ENCODE data around the gene SCUBE2. TPM values are rescaled to one million over a fixed set of nuclear protein-coding genes. Genes with fewer than 3 reads are reported as not detected.

The SCUBE2 gene
- total RNA-seq, 1 experiment from 2014 or later = 1.9 TPM

- no peak for ATAC-seq
- no peak overlapping the region for H3K4me3 Mint-ChIP-seq
- ChIA-PET POLR2A (no interaction called here), CTCF (interaction anchor here (3.2 kb wide), 1 partner anchor 117 kb away, joined by 15 read pairs; no protein-coding TSS in a partner anchor)
- H3K27me3 Mint-ChIP-seq (ENCODE audit: low read depth) = no peaks in the 10 kb centered on the region
- no peaks in the 10 kb centered on the region for H3K36me3 Mint-ChIP-seq
- no peak overlapping the region for H3K27ac Mint-ChIP-seq
- no peak for DNase-seq (ENCODE audit: low spot score)
- TF ChIP-seq NR3C1 (CRISPR knock-in tag; conservative IDR thresholded peaks at IDR 0.05; ENCODE audit: low read depth) (no peak), KAT7 (CRISPR knock-in tag; IDR thresholded peaks at IDR 0.05; ENCODE audit: borderline replicate concordance) (no peak), EMX1 (CRISPR knock-in tag; IDR thresholded peaks at IDR 0.05) (no peak)
- peaks cover 8% of the 10 kb centered on the region for H3K4me1 Mint-ChIP-seq
- no peaks in the 10 kb centered on the region for H3K9me3 Mint-ChIP-seq
These were observed 70.5 kb downstream of the SCUBE2 start for GRCh38 chr11:9020916-9021315.

GRCh38 chr11:9019861-9020260 lies 71.5 kb downstream of the SCUBE2 start:
- ATAC-seq = no peak
- H3K4me1 Mint-ChIP-seq = peaks cover 12% of the 10 kb centered on the region
- no peaks in the 10 kb centered on the region for H3K9me3 Mint-ChIP-seq

GRCh38 chr11:9017773-9018172 lies 73.6 kb downstream of the SCUBE2 start:
- no peak overlapping the region for H3K27ac Mint-ChIP-seq
- H3K36me3 Mint-ChIP-seq = peaks cover 2% of the 10 kb centered on the region
- no peak overlapping the region for H3K4me3 Mint-ChIP-seq
- ChIA-PET CTCF (interaction anchor here (1.2 to 5.8 kb wide), 5 partner anchors 12 to 120 kb away, joined by 5 to 88 read pairs (median 23); no protein-coding TSS in a partner anchor), POLR2A (no interaction called here)
- TF ChIP-seq NR2C2 (CRISPR knock-in tag; IDR thresholded peaks at IDR 0.05) = no peak
- ATAC-seq = no peak
- no peaks in the 10 kb centered on the region; the same call in 1 of the 2 replicates for H3K27me3 Mint-ChIP-seq (ENCODE audit: low read depth)
- no peak for DNase-seq (ENCODE audit: low spot score)
- peaks cover 5% of the 10 kb centered on the region for H3K9me3 Mint-ChIP-seq
- H3K4me1 Mint-ChIP-seq = peaks cover 9% of the 10 kb centered on the region

More at GRCh38 chr11:9019861-9020260, 71.5 kb downstream of the SCUBE2 start:
- no peaks in the 10 kb centered on the region for H3K36me3 Mint-ChIP-seq
- TF ChIP-seq PRRX2 (CRISPR knock-in tag; IDR thresholded peaks at IDR 0.05) = no peak
- H3K27ac Mint-ChIP-seq = no peak overlapping the region
- DNase-seq (ENCODE audit: low spot score) = no peak
- POLR2A ChIA-PET = no interaction called here
- no peaks in the 10 kb centered on the region for H3K27me3 Mint-ChIP-seq (ENCODE audit: low read depth)
- CTCF ChIA-PET = interaction anchor here (3.2 kb wide), 1 partner anchor 118 kb away, joined by 15 read pairs; no protein-coding TSS in a partner anchor
- H3K4me3 Mint-ChIP-seq = no peak overlapping the region

- POLR2A ChIA-PET = no interaction called here
- peaks cover 4% of the 10 kb centered on the region for H3K36me3 Mint-ChIP-seq
- DNase-seq (ENCODE audit: low spot score) (no peak), ATAC-seq (no peak)
- no peak overlapping the region for H3K27ac Mint-ChIP-seq
- no peak overlapping the region for H3K4me3 Mint-ChIP-seq
- H3K27me3 Mint-ChIP-seq (ENCODE audit: low read depth) = no peaks in the 10 kb centered on the region; the same call in 1 of the 2 replicates
- CTCF ChIA-PET = interaction anchor here (0.7 to 5.8 kb wide), 12 partner anchors 13 to 121 kb away, joined by 3 to 88 read pairs (median 12); partner anchors contain the start of gene TMEM9B
- H3K4me1 Mint-ChIP-seq = peaks cover 4% of the 10 kb centered on the region
- peaks cover 7% of the 10 kb centered on the region for H3K9me3 Mint-ChIP-seq
- TF ChIP-seq E2F4 (CRISPR knock-in tag; IDR thresholded peaks at IDR 0.05; ENCODE audit: borderline replicate concordance, low read depth) (no peak), ARID4B (CRISPR knock-in tag; IDR thresholded peaks at IDR 0.05; ENCODE audit: borderline replicate concordance) (no peak), ZNF219 (CRISPR knock-in tag; IDR thresholded peaks at IDR 0.05; ENCODE audit: borderline replicate concordance) (no peak), KAT7 (CRISPR knock-in tag; IDR thresholded peaks at IDR 0.05; ENCODE audit: borderline replicate concordance) (no peak), ATF3 (CRISPR knock-in tag; conservative IDR thresholded peaks at IDR 0.05) (no peak), ZNF671 (CRISPR knock-in tag; IDR thresholded peaks at IDR 0.05) (no peak), E2F5 (CRISPR knock-in tag; IDR thresholded peaks at IDR 0.05) (no peak), IRF2 (CRISPR knock-in tag; IDR thresholded peaks at IDR 0.05; ENCODE audit: borderline replicate concordance, low read depth) (no peak), NR1H2 (CRISPR knock-in tag; IDR thresholded peaks at IDR 0.05) (no peak), ZBTB21 (CRISPR knock-in tag; IDR thresholded peaks at IDR 0.05; ENCODE audit: borderline replicate concordance) (no peak), ZNF423 (CRISPR knock-in tag; IDR thresholded peaks at IDR 0.05) (no peak), SMAD3 (CRISPR knock-in tag; IDR thresholded peaks at IDR 0.05; ENCODE audit: borderline replicate concordance) (no peak), NFATC4 (CRISPR knock-in tag; IDR thresholded peaks at IDR 0.05) (no peak), NFE2L1 (CRISPR knock-in tag; IDR thresholded peaks at IDR 0.05) (no peak), TEAD4 (CRISPR knock-in tag; IDR thresholded peaks at IDR 0.05) (no peak), OVOL2 (CRISPR knock-in tag; IDR thresholded peaks at IDR 0.05; ENCODE audit: borderline replicate concordance) (no peak)
These were observed 74.3 kb downstream of the SCUBE2 start for GRCh38 chr11:9016916-9017642.

All from WTC11 (cell line).